ENCODE data around the gene PCDH15. TPM values are rescaled to one million over a fixed set of nuclear protein-coding genes. Genes with fewer than 3 reads are reported as not detected.

Gene PCDH15
- total RNA-seq, 1 experiment from 2014 or later, result 0.61 TPM

- peaks cover 6 to 12% of the 10 kb centered on the region in 2 experiments for H3K4me1 Mint-ChIP-seq
- H3K56ac ChIP-seq (ENCODE audit: insufficient read length, low read depth, low read length), result no peak overlapping the region
Measured at GRCh38 chr10:54415483-54415882, 385.5 kb downstream of the PCDH15 start.

More at GRCh38 chr10:54415483-54415882, 385.5 kb downstream of the PCDH15 start:
- no peaks in the 10 kb centered on the region for H3K9me3 ChIP-seq (ENCODE audit: control insufficient read depth, low read depth, low read length)
- Mint-ChIP-seq H3K4me3 (no peak overlapping the region), H3K27ac (no peak overlapping the region), H3K27me3 (ENCODE audit: low read depth) (no peaks in the 10 kb centered on the region), H3K9me3 (peaks cover 8 to 12% of the 10 kb centered on the region in 2 experiments), H3K36me3 (ENCODE audit: insufficient read depth in 1 of 3, low read depth in 3 of 3) (peaks cover 0 to 12% (median 2%) of the 10 kb centered on the region in 3 experiments; a peak in 4 of 7 replicates)
- no peak overlapping the region for H2BK20ac ChIP-seq (ENCODE audit: low read depth, low read length, poor library complexity, severe bottlenecking)
- no peaks in the 10 kb centered on the region for H3K79me2 ChIP-seq (ENCODE audit: insufficient read depth, low read length)
- H3K9ac ChIP-seq (ENCODE audit: extremely low read depth, insufficient read length, low read length), result no peak overlapping the region
- no peaks in the 10 kb centered on the region for H3K4me1 ChIP-seq (ENCODE audit: insufficient read depth, low read length)
- no peak overlapping the region for H3K4ac ChIP-seq (ENCODE audit: low read depth, low read length)
- H3K23me2 ChIP-seq (ENCODE audit: insufficient read length, low read depth, low read length, poor library complexity, severe bottlenecking), result no peaks in the 10 kb centered on the region
- no peak for DNase-seq
- no peak overlapping the region for H3K18ac ChIP-seq (ENCODE audit: insufficient read length, low read depth, low read length)
- H2BK15ac ChIP-seq (ENCODE audit: low read depth, low read length), result no peak overlapping the region
- no peak overlapping the region for H3T11ph ChIP-seq (ENCODE audit: low read length)
- H3K27me3 ChIP-seq (ENCODE audit: insufficient read depth, low read length), result no peaks in the 10 kb centered on the region
- no peaks in the 10 kb centered on the region for H3K79me1 ChIP-seq (ENCODE audit: insufficient read depth, low read depth, low read length, poor library complexity, severe bottlenecking)
- no peaks in the 10 kb centered on the region for H4K20me1 ChIP-seq (ENCODE audit: control insufficient read depth, insufficient read depth, insufficient read length)
- WGBS (ENCODE audit: extremely low coverage, insufficient read length, low lambda C conversion rate), result no CpG with 5 or more reads among the region's 1 CpG
- H3K23ac ChIP-seq (ENCODE audit: insufficient read length, low read depth, low read length), result no peak overlapping the region
- no peak overlapping the region for H2BK120ac ChIP-seq (ENCODE audit: low read depth, low read length, poor library complexity, severe bottlenecking)
- no peak; the same call in 2 of the 3 replicates for TF ChIP-seq CTCF (conservative IDR thresholded peaks at IDR 0.05)
- no peak overlapping the region for H2AK5ac ChIP-seq (ENCODE audit: insufficient read length, low read length)
- H3K4me2 ChIP-seq (ENCODE audit: insufficient read depth, insufficient read length, low read length), result no peak overlapping the region
- no peak overlapping the region for H4K91ac ChIP-seq (ENCODE audit: insufficient read length, low read depth, low read length)
- H2BK5ac ChIP-seq (ENCODE audit: insufficient read length, low read length), result no peak overlapping the region
- no peak overlapping the region for H2BK12ac ChIP-seq (ENCODE audit: insufficient read length, low read depth, low read length)
- no peak overlapping the region for H3K14ac ChIP-seq (ENCODE audit: insufficient read depth, low read length)
- H2AFZ ChIP-seq (ENCODE audit: low read length), result no peak overlapping the region
- H4K8ac ChIP-seq (replicated peaks; ENCODE audit: insufficient read length, low read depth, low read length), result no peak overlapping the region
- H3K27ac ChIP-seq (ENCODE audit: insufficient read length, low read depth, low read length), result no peak overlapping the region
- H4K5ac ChIP-seq (ENCODE audit: insufficient read length, low read depth, low read length), result no peak overlapping the region

All from H9 (cell line).